ENCODE data around the gene EIF4A2. TPM values are rescaled to one million over a fixed set of nuclear protein-coding genes. Genes with fewer than 3 reads are reported as not detected.

The EIF4A2 gene
- total and polyA plus RNA-seq, 9 of the 15 experiments (the other 6 are each of a cell fraction or from before 2014, with no cell fraction given), result 307 to 754 (median 435) TPM

GRCh38 chr3:186806089-186807055, 23.0 kb downstream of the EIF4A2 start, which contains the start of gene RFC4 (continued):
- TF ChIP-seq, protein P1, sequence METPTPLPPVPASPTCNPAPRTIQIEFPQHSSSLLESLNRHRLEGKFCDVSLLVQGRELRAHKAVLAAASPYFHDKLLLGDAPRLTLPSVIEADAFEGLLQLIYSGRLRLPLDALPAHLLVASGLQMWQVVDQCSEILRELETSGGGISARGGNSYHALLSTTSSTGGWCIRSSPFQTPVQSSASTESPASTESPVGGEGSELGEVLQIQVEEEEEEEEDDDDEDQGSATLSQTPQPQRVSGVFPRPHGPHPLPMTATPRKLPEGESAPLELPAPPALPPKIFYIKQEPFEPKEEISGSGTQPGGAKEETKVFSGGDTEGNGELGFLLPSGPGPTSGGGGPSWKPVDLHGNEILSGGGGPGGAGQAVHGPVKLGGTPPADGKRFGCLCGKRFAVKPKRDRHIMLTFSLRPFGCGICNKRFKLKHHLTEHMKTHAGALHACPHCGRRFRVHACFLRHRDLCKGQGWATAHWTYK (CRISPR knock-in tag; IDR thresholded peaks at IDR 0.05), result peak; percentile 17; the same call in 1 of the 2 replicates
- peak; percentile 90 for TF ChIP-seq SUPT5H (IDR thresholded peaks at IDR 0.05)
- TF ChIP-seq MECOM (CRISPR knock-in tag; IDR thresholded peaks at IDR 0.05), result peak; percentile 8; the same call in 1 of the 2 replicates
- no peak for TF ChIP-seq U2AF2 (optimal IDR thresholded peaks at IDR 0.05; ENCODE audit: low read depth, low read length)
- TF ChIP-seq HINFP (tag; conservative IDR thresholded peaks at IDR 0.05; ENCODE audit: low read depth), result 0 out of 2 replicates have a peak, but pooled peaks have one; percentile 13
- no peak for TF ChIP-seq SIRT6 (IDR thresholded peaks at IDR 0.05; ENCODE audit: low read depth, low read length)
- 0 out of 2 replicates have a peak, but pooled peaks have one; percentile 32 for TF ChIP-seq CC2D1A (IDR thresholded peaks at IDR 0.05)
- no peak for TF ChIP-seq PYGO2 (tag; IDR thresholded peaks at IDR 0.05)
- no peak for TF ChIP-seq SMARCC2 (IDR thresholded peaks at IDR 0.05; ENCODE audit: low read depth)
- TF ChIP-seq CBX8 (IDR thresholded peaks at IDR 0.05; ENCODE audit: borderline replicate concordance, extremely low read depth, low read depth, low read length, poor library complexity, severe bottlenecking), result no peak
- TF ChIP-seq SREBF2 (CRISPR knock-in tag; IDR thresholded peaks at IDR 0.05), result no peak
- TF ChIP-seq SFPQ (IDR thresholded peaks at IDR 0.05; ENCODE audit: low read depth, low read length), result no peak
- peak; percentile 77 for TF ChIP-seq SMAD1 (IDR thresholded peaks at IDR 0.05; ENCODE audit: low read depth, low read length, partially characterized antibody)
- TF ChIP-seq MCM5 (IDR thresholded peaks at IDR 0.05; ENCODE audit: low read depth), result no peak
- peak; percentile 50; the same call in 1 of the 2 replicates for TF ChIP-seq PHB (CRISPR knock-in tag; IDR thresholded peaks at IDR 0.05)
- 0 out of 2 replicates have a peak, but pooled peaks have one; percentile 46 for TF ChIP-seq CGGBP1 (CRISPR knock-in tag; IDR thresholded peaks at IDR 0.05)
- TF ChIP-seq SMARCA4 (IDR thresholded peaks at IDR 0.05), result peak; percentile 21; the same call in 1 of the 2 replicates
- TF ChIP-seq RBFOX2 (IDR thresholded peaks at IDR 0.05; ENCODE audit: low read depth, low read length), result peak; percentile 97
- no peak for TF ChIP-seq MCM7 (IDR thresholded peaks at IDR 0.05)
- no peak for TF ChIP-seq ZFP91 (CRISPR knock-in tag; IDR thresholded peaks at IDR 0.05)
- no peak for TF ChIP-seq SRSF7 (optimal IDR thresholded peaks at IDR 0.05; ENCODE audit: low read depth, low read length)

All from K562 (cell line).